GM19397 (cell line): ENCODE measurements around the gene ZDHHC14.

Experiments
- ATAC-seq: cut with Tn5 transposase; IDR thresholded peaks from one replicate; pipeline ENCODE4 v1.9.1; 2021; ENCODE audit warnings: mild to moderate bottlenecking, moderate library complexity; ENCODE audit not compliant: unreplicated experiment

Gene ZDHHC14

GRCh38 chr6:157488058-157488457 lies 107.1 kb downstream of the ZDHHC14 start:
- no peak for ATAC-seq

- no peak for ATAC-seq
These were observed 107.7 kb downstream of the ZDHHC14 start for GRCh38 chr6:157488716-157489118.

GRCh38 chr6:157490611-157491269 lies 109.8 kb downstream of the ZDHHC14 start:
- no peak for ATAC-seq

- ATAC-seq: no peak
These were observed 110.7 kb downstream of the ZDHHC14 start for GRCh38 chr6:157491571-157492232.

- no peak for ATAC-seq
These were observed 111.3 kb downstream of the ZDHHC14 start for GRCh38 chr6:157492249-157492648.

- no peak for ATAC-seq
These were observed 111.8 kb downstream of the ZDHHC14 start for GRCh38 chr6:157492741-157493140.

- ATAC-seq: no peak
These were observed 112.2 kb downstream of the ZDHHC14 start for GRCh38 chr6:157493173-157493572.

- no peak for ATAC-seq
These were observed 112.6 kb downstream of the ZDHHC14 start for GRCh38 chr6:157493576-157493975.

GRCh38 chr6:157494132-157494710 lies 113.2 kb downstream of the ZDHHC14 start:
- ATAC-seq: no peak

GRCh38 chr6:157496534-157497095 lies 115.6 kb downstream of the ZDHHC14 start:
- ATAC-seq: no peak

- ATAC-seq: no peak
These were observed 116.6 kb downstream of the ZDHHC14 start for GRCh38 chr6:157497579-157497978.

GRCh38 chr6:157498817-157499216 lies 117.8 kb downstream of the ZDHHC14 start:
- ATAC-seq: no peak

- no peak for ATAC-seq
These were observed 119.0 kb downstream of the ZDHHC14 start for GRCh38 chr6:157500022-157500421.

- no peak for ATAC-seq
These were observed 122.2 kb downstream of the ZDHHC14 start for GRCh38 chr6:157503018-157503747.

GRCh38 chr6:157505912-157506491 lies 125.0 kb downstream of the ZDHHC14 start:
- ATAC-seq: no peak

- ATAC-seq: no peak
These were observed 129.6 kb downstream of the ZDHHC14 start for GRCh38 chr6:157510323-157511188.

GRCh38 chr6:157511682-157512381 lies 130.8 kb downstream of the ZDHHC14 start:
- no peak for ATAC-seq

GRCh38 chr6:157512382-157512682 lies 131.3 kb downstream of the ZDHHC14 start:
- ATAC-seq: no peak

GRCh38 chr6:157513004-157513603 lies 132.1 kb downstream of the ZDHHC14 start:
- no peak for ATAC-seq
